ENCODE results near the gene RNF215.
"Not testable (repeated sequence)": the region's sequence is repeated elsewhere in the genome, so short reads cannot be mapped to it uniquely, and the experiment has no call there.

Gene RNF215

GRCh38 chr22:30338802-30339201 lies 48.4 kb downstream of the RNF215 start:
- Mint-ChIP-seq H3K4me3 (no peak overlapping the region), H3K9me3 (no peaks in the 10 kb centered on the region), H3K27ac (no peak overlapping the region), H3K27me3 (ENCODE audit: low read depth, poor library complexity) (no peaks in the 10 kb centered on the region), H3K36me3 (ENCODE audit: low read depth) (peaks cover 82% of the 10 kb centered on the region), H3K4me1 (no peaks in the 10 kb centered on the region)
- TF ChIP-seq CTCF (IDR thresholded peaks at IDR 0.05): no peak
- no peak for DNase-seq

GRCh38 chr22:30338341-30338740 lies 48.9 kb downstream of the RNF215 start:
- H3K4me3 Mint-ChIP-seq; H3K27ac Mint-ChIP-seq; DNase-seq; H3K27me3 Mint-ChIP-seq (ENCODE audit: low read depth, poor library complexity); H3K4me1 Mint-ChIP-seq; H3K9me3 Mint-ChIP-seq: not testable (repeated sequence)
- H3K36me3 Mint-ChIP-seq (ENCODE audit: low read depth): peaks cover 82% of the 10 kb centered on the region

GRCh38 chr22:30337461-30337778 lies 49.8 kb downstream of the RNF215 start:
- H3K36me3 Mint-ChIP-seq (ENCODE audit: low read depth): peaks cover 80% of the 10 kb centered on the region
- H3K4me3 Mint-ChIP-seq: no peak overlapping the region
- H3K9me3 Mint-ChIP-seq: no peaks in the 10 kb centered on the region
- TF ChIP-seq CTCF (IDR thresholded peaks at IDR 0.05): no peak
- no peak for DNase-seq
- H3K27ac Mint-ChIP-seq: no peak overlapping the region
- no peaks in the 10 kb centered on the region for H3K27me3 Mint-ChIP-seq (ENCODE audit: low read depth, poor library complexity)
- H3K4me1 Mint-ChIP-seq: no peaks in the 10 kb centered on the region

GRCh38 chr22:30336752-30337460 lies 50.3 kb downstream of the RNF215 start:
- H3K36me3 Mint-ChIP-seq (ENCODE audit: low read depth): peaks cover 78% of the 10 kb centered on the region
- no peaks in the 10 kb centered on the region for H3K27me3 Mint-ChIP-seq (ENCODE audit: low read depth, poor library complexity)
- no peak overlapping the region for H3K4me3 Mint-ChIP-seq

GRCh38 chr22:30335236-30335635 lies 52.0 kb downstream of the RNF215 start:
- H3K27me3 Mint-ChIP-seq (ENCODE audit: low read depth, poor library complexity): no peaks in the 10 kb centered on the region
- H3K36me3 Mint-ChIP-seq (ENCODE audit: low read depth): peaks cover 75% of the 10 kb centered on the region
- H3K4me3 Mint-ChIP-seq: no peak overlapping the region
- no peak for DNase-seq
- H3K4me1 Mint-ChIP-seq: no peaks in the 10 kb centered on the region
- no peak overlapping the region for H3K27ac Mint-ChIP-seq
- TF ChIP-seq CTCF (IDR thresholded peaks at IDR 0.05): no peak
- H3K9me3 Mint-ChIP-seq: no peaks in the 10 kb centered on the region

More at GRCh38 chr22:30336752-30337460, 50.3 kb downstream of the RNF215 start:
- H3K27ac Mint-ChIP-seq: no peak overlapping the region
- no peaks in the 10 kb centered on the region for H3K9me3 Mint-ChIP-seq
- no peak for TF ChIP-seq CTCF (IDR thresholded peaks at IDR 0.05)
- H3K4me1 Mint-ChIP-seq: no peaks in the 10 kb centered on the region
- no peak for DNase-seq

GRCh38 chr22:30334646-30335045 lies 52.6 kb downstream of the RNF215 start:
- Mint-ChIP-seq H3K9me3 (no peaks in the 10 kb centered on the region), H3K27ac (no peak overlapping the region), H3K4me3 (no peak overlapping the region), H3K4me1 (no peaks in the 10 kb centered on the region), H3K27me3 (ENCODE audit: low read depth, poor library complexity) (no peaks in the 10 kb centered on the region), H3K36me3 (ENCODE audit: low read depth) (peaks cover 70% of the 10 kb centered on the region)
- TF ChIP-seq CTCF (IDR thresholded peaks at IDR 0.05): no peak
- no peak for DNase-seq

All from nephron progenitor cell (in vitro differentiated cells).